Measurements from ENCODE around the gene EFS.
"Not testable (repeated sequence)": the region's sequence is repeated elsewhere in the genome, so short reads cannot be mapped to it uniquely, and the experiment has no call there.

EFS gene

GRCh38 chr14:23386999-23387398 lies 22.0 kb upstream of the EFS start:
- CTCF ChIA-PET: interaction anchor here (1.5 kb wide), 1 partner anchor 60 kb away, joined by 3 read pairs; no protein-coding TSS in a partner anchor
- no peak overlapping the region for H3K4me3 ChIP-seq (ENCODE audit: low read depth, low read length)
- no peaks in the 10 kb centered on the region for H3K9me3 ChIP-seq (ENCODE audit: control insufficient read depth, insufficient read depth, low read depth, low read length)
- TF ChIP-seq SETDB1 (IDR thresholded peaks at IDR 0.05; ENCODE audit: insufficient read length, low read length): no peak
- TF ChIP-seq ZNF366 (tag by site-specific recombination; conservative IDR thresholded peaks at IDR 0.05): no peak
- POLR2A ChIA-PET: no interaction called here
- H3K36me3 ChIP-seq (ENCODE audit: control insufficient read depth in 2 of 2, insufficient read depth in 1 of 2, low read length in 2 of 2): no peaks in the 10 kb centered on the region
- no peaks in the 10 kb centered on the region for H3K4me1 ChIP-seq (ENCODE audit: control insufficient read depth, insufficient read depth, low read length)
- no peak overlapping the region for H3K27ac ChIP-seq (ENCODE audit: extremely low read depth, low read depth, low read length)

GRCh38 chr14:23386266-23386657 lies 21.3 kb upstream of the EFS start:
- H3K4me3 ChIP-seq (ENCODE audit: low read depth, low read length); H3K27ac ChIP-seq (ENCODE audit: extremely low read depth, low read depth, low read length); H3K9me3 ChIP-seq (ENCODE audit: control insufficient read depth, insufficient read depth, low read depth, low read length); POLR2A ChIA-PET; H3K4me1 ChIP-seq (ENCODE audit: control insufficient read depth, insufficient read depth, low read length); H3K36me3 ChIP-seq (ENCODE audit: control insufficient read depth in 2 of 2, insufficient read depth in 1 of 2, low read length in 2 of 2): not testable (repeated sequence)
- CTCF ChIA-PET: interaction anchor here (1.3 to 1.5 kb wide), 2 partner anchors 26 to 59 kb away, joined by 3 to 4 read pairs; no protein-coding TSS in a partner anchor

- Histone ChIP-seq H3K9me3 (ENCODE audit: control insufficient read depth, insufficient read depth, low read depth, low read length) (no peaks in the 10 kb centered on the region), H3K4me3 (ENCODE audit: low read depth, low read length) (no peak overlapping the region), H3K36me3 (ENCODE audit: control insufficient read depth in 2 of 2, insufficient read depth in 1 of 2, low read length in 2 of 2) (no peaks in the 10 kb centered on the region), H3K27ac (ENCODE audit: extremely low read depth, low read depth, low read length) (no peak overlapping the region), H3K4me1 (ENCODE audit: control insufficient read depth, insufficient read depth, low read length) (no peaks in the 10 kb centered on the region)
- TF ChIP-seq ZNF529 (tag by site-specific recombination; IDR thresholded peaks at IDR 0.05; ENCODE audit: insufficient replicate concordance): no peak
- no peak for TF ChIP-seq ZNF239 (tag by site-specific recombination; IDR thresholded peaks at IDR 0.05)
- TF ChIP-seq ZNF548 (tag by site-specific recombination; IDR thresholded peaks at IDR 0.05): no peak
- TF ChIP-seq ZNF174 (tag by site-specific recombination; IDR thresholded peaks at IDR 0.05): no peak
- no peak for TF ChIP-seq ZNF214 (tag by site-specific recombination; IDR thresholded peaks at IDR 0.05; ENCODE audit: borderline replicate concordance)
- TF ChIP-seq ZNF404 (tag by site-specific recombination; IDR thresholded peaks at IDR 0.05): no peak
- TF ChIP-seq ZNF639 (tag by site-specific recombination; IDR thresholded peaks at IDR 0.05): no peak
- no peak for TF ChIP-seq ZNF175 (tag by site-specific recombination; IDR thresholded peaks at IDR 0.05)
- TF ChIP-seq ZNF248 (tag by site-specific recombination; IDR thresholded peaks at IDR 0.05): no peak
- TF ChIP-seq KLF8 (tag by site-specific recombination; IDR thresholded peaks at IDR 0.05): no peak
- TF ChIP-seq ZNF530 (tag by site-specific recombination; IDR thresholded peaks at IDR 0.05; ENCODE audit: low read depth): no peak
- no peak for TF ChIP-seq ZNF513 (tag by site-specific recombination; IDR thresholded peaks at IDR 0.05)
- no peak for TF ChIP-seq ZNF501 (tag by site-specific recombination; IDR thresholded peaks at IDR 0.05)
- no peak for TF ChIP-seq KLF1 (tag by site-specific recombination; IDR thresholded peaks at IDR 0.05)
- no peak for TF ChIP-seq ZNF221 (tag by site-specific recombination; IDR thresholded peaks at IDR 0.05; ENCODE audit: borderline replicate concordance)
- no peak for TF ChIP-seq ZNF596 (tag by site-specific recombination; IDR thresholded peaks at IDR 0.05)
- POLR2A ChIA-PET: no interaction called here
- CTCF ChIA-PET: interaction anchor here (1.1 to 1.3 kb wide), 3 partner anchors 25 to 264 kb away, joined by 3 to 4 read pairs (median 3); no protein-coding TSS in a partner anchor
Observed at GRCh38 chr14:23385642-23386265, 20.8 kb upstream of the EFS start.
